Measurements from ENCODE around the gene CYFIP1.

- TF ChIP-seq CTCF (IDR thresholded peaks at IDR 0.05) (no peak), POLR2A (IDR thresholded peaks at IDR 0.05) (no peak)
These were observed 71.3 kb downstream of the CYFIP1 start for GRCh38 chr15:22908830-22909229.

Data from heart left ventricle (tissue), 13 donors.